IMR-90 (cell line): ENCODE results near the gene KMT2C. TPM values are rescaled to one million over a fixed set of nuclear protein-coding genes. Genes with fewer than 3 reads are reported as not detected.
A peak's percentile ranks its signal among the peaks of the same experiment; 100 is the strongest.
"Not testable (repeated sequence)": the region's sequence is repeated elsewhere in the genome, so short reads cannot be mapped to it uniquely, and the experiment has no call there.

ENCODE experiments used
- ATAC-seq: fragments of 200-7000 bp; cut with Tn5 transposase; 2 replicates; pipeline ENCODE4 v1.9.1; 2020; ENCODE audit warnings: low read depth, mild to moderate bottlenecking, moderate library complexity
- BruUV-seq: library from RNA; stranded (reverse); fragments of 400-500 nt; replicated peaks from 2 replicates; lab custom pipeline; 2021; lab: Mats Ljungman, UMichigan
- CTCF ChIA-PET: fragments of 300-600 bp; formaldehyde crosslinking; extraction: SDS; loops from one replicate; lab custom pipeline; 2021; ENCODE audit warnings: antibody characterized with exemption; lab: Yijun Ruan, JAX
- POLR2A ChIA-PET: fragments of 300-600 bp; sonication (Branson Sonifier 250); formaldehyde crosslinking; loops from one replicate; lab custom pipeline; 2022; ENCODE audit warnings: antibody characterized with exemption; ENCODE audit not compliant: unreplicated experiment; lab: Charles Lee
- DNase-seq: peaks from one replicate; pipeline ENCODE4 v3.0.0; 2013
- H2AFZ ChIP-seq: replicated peaks from 2 replicates; pipeline ENCODE3; 2013; ENCODE audit warnings: low read length, mild to moderate bottlenecking; ENCODE audit not compliant: poor library complexity
- H2AK5ac ChIP-seq: 2 replicates; pipeline ENCODE4 v1.6.1; 2013; ENCODE audit warnings: low read depth, low read length, inconsistent platforms
- H2AK9ac ChIP-seq: replicated peaks from 2 replicates; pipeline ENCODE3; 2013; ENCODE audit warnings: mild to moderate bottlenecking, low read depth, low read length, moderate library complexity; ENCODE audit not compliant: poor library complexity
- H2BK120ac ChIP-seq: 2 replicates; pipeline ENCODE4 v1.6.1; 2013; ENCODE audit warnings: low read depth, low read length, inconsistent platforms
- H2BK15ac ChIP-seq: 3 replicates; pipeline ENCODE4 v1.6.1; 2013; ENCODE audit warnings: low read depth, low read length, inconsistent platforms
- H2BK20ac ChIP-seq: 2 replicates; pipeline ENCODE4 v1.6.1; 2013; ENCODE audit warnings: low read depth, mild to moderate bottlenecking, inconsistent platforms, low read length, moderate library complexity
- H2BK5ac ChIP-seq: 2 replicates; pipeline ENCODE4 v1.6.1; 2013; ENCODE audit warnings: mild to moderate bottlenecking, low read depth, low read length, inconsistent platforms; ENCODE audit not compliant: poor library complexity, severe bottlenecking
- H3K14ac ChIP-seq: replicated peaks from 2 replicates; pipeline ENCODE4 v1.6.1; 2013; ENCODE audit warnings: low read depth, low read length, inconsistent platforms
- H3K18ac ChIP-seq: 2 replicates; pipeline ENCODE4 v1.6.1; 2013; ENCODE audit warnings: low read depth, low read length, control low read depth
- H3K23ac ChIP-seq: 2 replicates; pipeline ENCODE4 v1.6.1; 2013; ENCODE audit warnings: low read depth, low read length, inconsistent platforms
- H3K27ac ChIP-seq: 2 replicates; pipeline ENCODE4 v1.5.1; 2013; ENCODE audit warnings: mild to moderate bottlenecking, control low read depth, low read length; ENCODE audit not compliant: insufficient read depth
- H3K27me3 ChIP-seq: 2 replicates; pipeline ENCODE4 v1.6.1; 2013; ENCODE audit warnings: low read length; ENCODE audit not compliant: control insufficient read depth, insufficient read depth
- H3K36me3 ChIP-seq: 2 replicates; pipeline ENCODE4 v1.6.1; 2013; ENCODE audit warnings: low read length, mixed read lengths; ENCODE audit not compliant: control insufficient read depth, insufficient read depth
- H3K4ac ChIP-seq: 2 replicates; pipeline ENCODE4 v1.6.1; 2013; ENCODE audit warnings: low read depth, low read length, inconsistent platforms
- H3K4me1 ChIP-seq: 2 replicates; pipeline ENCODE4 v1.6.1; 2013; ENCODE audit warnings: low read length, mixed read lengths; ENCODE audit not compliant: control insufficient read depth, insufficient read depth
- H3K4me2 ChIP-seq: 2 replicates; pipeline ENCODE4 v1.6.1; 2013; ENCODE audit warnings: low read depth, mild to moderate bottlenecking, control low read depth, low read length, moderate library complexity
- H3K4me3 ChIP-seq: 2 replicates; pipeline ENCODE4 v1.5.1; 2013; ENCODE audit warnings: low read depth, mild to moderate bottlenecking, control low read depth, low read length, moderate library complexity; ENCODE audit not compliant: insufficient read depth
- H3K56ac ChIP-seq: 2 replicates; pipeline ENCODE4 v1.6.1; 2013; ENCODE audit warnings: low read length, inconsistent platforms; ENCODE audit not compliant: insufficient read depth; ENCODE audit errors: extremely low read depth
- H3K79me1 ChIP-seq, 2 experiments: 2 replicates each; pipeline ENCODE4 v1.6.1; 2013; ENCODE audit warnings: low read length in 2 of 2, inconsistent platforms in 1 of 2, low read depth in 1 of 2
- H3K9ac ChIP-seq: 2 replicates; pipeline ENCODE4 v1.6.1; 2013; ENCODE audit warnings: low read depth, low read length, control low read depth
- H3K9me1 ChIP-seq: 2 replicates; pipeline ENCODE4 v1.6.1; 2013; ENCODE audit warnings: low read length, inconsistent platforms; ENCODE audit not compliant: insufficient read depth
- H3K9me3 ChIP-seq: 2 replicates; pipeline ENCODE4 v1.6.1; 2013; ENCODE audit warnings: low read length; ENCODE audit not compliant: control insufficient read depth, insufficient read depth
- H4K20me1 ChIP-seq: 2 replicates; pipeline ENCODE4 v1.6.1; 2013; ENCODE audit warnings: low read length, inconsistent platforms; ENCODE audit not compliant: insufficient read depth
- H4K5ac ChIP-seq: 2 replicates; pipeline ENCODE4 v1.6.1; 2013; ENCODE audit warnings: mild to moderate bottlenecking, low read depth, low read length, control low read depth
- H4K8ac ChIP-seq, 2 experiments: 2 replicates each; pipeline ENCODE4 v1.6.1; 2013; ENCODE audit warnings: low read depth in 2 of 2, low read length in 2 of 2, control low read depth in 1 of 2, inconsistent platforms in 1 of 2
- H4K91ac ChIP-seq: 2 replicates; pipeline ENCODE4 v1.6.1; 2013; ENCODE audit warnings: low read depth, low read length, inconsistent platforms; ENCODE audit not compliant: insufficient read depth
- WGBS, 2 experiments: methylation state at CpG; one replicate each; pipeline versions ENCODE4 v1.1.5 to v1.1.7; 2013; ENCODE audit warnings: missing lambda C conversion rate in 2 of 2; ENCODE audit not compliant: insufficient read length in 1 of 2; ENCODE audit errors: extremely low coverage in 2 of 2; 5-methylcytosine and 5-hydroxymethylcytosine counted together
- dilution Hi-C: fragments of 300-500 bp; cut with HindIII; formaldehyde crosslinking; loops from one replicate; pipeline ENCODE4 v1.14.3; 2018; ENCODE audit warnings: low sequenced_read_pairs; ENCODE audit not compliant: unreplicated experiment
- in situ Hi-C: fragments of 300-500 bp; cut with MboI; formaldehyde crosslinking; loops from 3 replicates; pipeline ENCODE4 v1.14.3; 2019; ENCODE audit warnings: low sequenced_read_pairs, inconsistent platforms, mixed read lengths
- intact Hi-C: fragments of 100-400 bp; cut with micrococcal nuclease; formaldehyde crosslinking; loops from 2 replicates; pipeline ENCODE4 v1.10.0; 2022
- polyA plus RNA-seq, 3 experiments: library from polyadenylated mRNA; depleted of rRNA; stranded (reverse); fragments of >200 nt; gene quantifications; 2 replicates each; pipeline ENCODE4 v1.2.3, GENCODE V29; 2012; ENCODE audit warnings: low replicate concordance in 1 of 3
- total RNA-seq: library from RNA; depleted of rRNA; stranded (reverse); fragments of >200 nt; gene quantifications from 2 replicates; pipeline ENCODE4 v1.2.3, GENCODE V29; 2012

The KMT2C gene
- total and polyA plus RNA-seq, 2 of the 4 experiments (the other 2 are of a cell fraction) = 8.0 to 23.3 TPM

- dilution Hi-C loops, H4K8ac ChIP-seq, H3K4ac ChIP-seq, H3K36me3 ChIP-seq, H3K4me3 ChIP-seq, H4K91ac ChIP-seq, POLR2A ChIA-PET, H3K27ac ChIP-seq, BruUV-seq, H3K9me3 ChIP-seq, H3K4me2 ChIP-seq, H2BK5ac ChIP-seq, H2BK15ac ChIP-seq, H3K9me1 ChIP-seq, H3K14ac ChIP-seq, DNase-seq, H3K56ac ChIP-seq, H2BK120ac ChIP-seq, ATAC-seq, H4K5ac ChIP-seq, H2BK20ac ChIP-seq, H3K23ac ChIP-seq, intact Hi-C loops, CTCF ChIA-PET, H2AK9ac ChIP-seq, H4K20me1 ChIP-seq, H2AK5ac ChIP-seq, H3K4me1 ChIP-seq, in situ Hi-C loops, H3K9ac ChIP-seq, H3K18ac ChIP-seq, H2AFZ ChIP-seq, H3K27me3 ChIP-seq: not testable (repeated sequence)
- WGBS, 2 experiments = no CpG with 5 or more reads among the region's 8 CpGs
- H3K79me1 ChIP-seq = peaks cover 5 to 23% of the 10 kb centered on the region in 2 experiments; a peak in 3 of 4 replicates
Observed at GRCh38 chr7:152262146-152262545, 173.7 kb downstream of the KMT2C start.

- H2BK120ac ChIP-seq, H3K23ac ChIP-seq, H2AK5ac ChIP-seq, H4K91ac ChIP-seq, H2BK5ac ChIP-seq, H3K4me3 ChIP-seq, H3K27ac ChIP-seq, H3K9me3 ChIP-seq, BruUV-seq, POLR2A ChIA-PET, H3K36me3 ChIP-seq, CTCF ChIA-PET, H2AFZ ChIP-seq, H2AK9ac ChIP-seq, intact Hi-C loops, H3K4ac ChIP-seq, H2BK15ac ChIP-seq, H4K20me1 ChIP-seq, H3K9me1 ChIP-seq, H3K18ac ChIP-seq, H3K27me3 ChIP-seq, H4K8ac ChIP-seq, H3K9ac ChIP-seq, H3K4me2 ChIP-seq, H2BK20ac ChIP-seq, H3K56ac ChIP-seq, H3K4me1 ChIP-seq, H4K5ac ChIP-seq, in situ Hi-C loops, H3K14ac ChIP-seq, dilution Hi-C loops: not testable (repeated sequence)
- H3K79me1 ChIP-seq = peaks cover 7 to 32% of the 10 kb centered on the region in 2 experiments
- ATAC-seq (peak; percentile 85), DNase-seq (peak; percentile 37)
Observed at GRCh38 chr7:152259645-152260044, 176.2 kb downstream of the KMT2C start.
